Astrocyte (in vitro differentiated cells and primary cell): Measurements from ENCODE around the gene TMEM132C. TPM values are rescaled to one million over a fixed set of nuclear protein-coding genes. Genes with fewer than 3 reads are reported as not detected.

Source experiments
- DNase-seq: peaks from one replicate; pipeline ENCODE4 v3.0.0-alpha.2; 2010; ENCODE audit warnings: low read depth
- FAIRE-seq: peaks from 2 replicates; lab custom pipeline; 2011; peaks lifted over from hg19 to GRCh38; lab: Jason Lieb, UNC
- H2AFZ ChIP-seq: 2 replicates; pipeline ENCODE4 v1.6.0; 2012; ENCODE audit warnings: low read depth, low read length, inconsistent platforms
- H3K27ac ChIP-seq: 2 replicates; pipeline ENCODE4 v1.5.1; 2011; ENCODE audit warnings: low read depth, low read length, inconsistent platforms
- H3K27me3 ChIP-seq: 2 replicates; pipeline ENCODE4 v1.6.0; 2011; ENCODE audit warnings: low read length, inconsistent platforms; ENCODE audit not compliant: insufficient read depth
- H3K36me3 ChIP-seq: 2 replicates; pipeline ENCODE4 v1.5.1; 2011; ENCODE audit warnings: low read length, inconsistent platforms; ENCODE audit not compliant: insufficient read depth
- H3K4me1 ChIP-seq: 2 replicates; pipeline ENCODE4 v1.5.1; 2011; ENCODE audit warnings: low read length, inconsistent platforms; ENCODE audit not compliant: insufficient read depth
- H3K4me2 ChIP-seq: 2 replicates; pipeline ENCODE4 v1.6.0; 2012; ENCODE audit warnings: low read length, inconsistent platforms
- H3K4me3 ChIP-seq: 2 replicates; pipeline ENCODE4 v1.5.1; 2011; ENCODE audit warnings: low read depth, mild to moderate bottlenecking, low read length, inconsistent platforms; ENCODE audit not compliant: insufficient read depth
- H3K79me2 ChIP-seq: 2 replicates; pipeline ENCODE4 v1.6.0; 2012; ENCODE audit warnings: mild to moderate bottlenecking, low read length, inconsistent platforms; ENCODE audit not compliant: insufficient read depth
- H3K9ac ChIP-seq: 2 replicates; pipeline ENCODE4 v1.6.0; 2012; ENCODE audit warnings: mild to moderate bottlenecking, low read length, inconsistent platforms
- H3K9me3 ChIP-seq: 2 replicates; pipeline ENCODE4 v1.5.1; 2012; ENCODE audit warnings: low read depth, mild to moderate bottlenecking, low read length, inconsistent platforms; ENCODE audit not compliant: insufficient read depth
- H4K20me1 ChIP-seq: 2 replicates; pipeline ENCODE4 v1.6.0; 2012; ENCODE audit warnings: low read length, inconsistent platforms; ENCODE audit not compliant: insufficient read depth
- H3K27ac Mint-ChIP-seq: one replicate; pipeline ENCODE4 v1.8.0; 2021; ENCODE audit warnings: mild to moderate bottlenecking, mixed read lengths; ENCODE audit not compliant: unreplicated experiment
- H3K27me3 Mint-ChIP-seq: one replicate; pipeline ENCODE4 v1.8.0; 2021; ENCODE audit warnings: low read depth, mixed read lengths; ENCODE audit not compliant: unreplicated experiment
- H3K36me3 Mint-ChIP-seq: one replicate; pipeline ENCODE4 v1.8.0; 2021; ENCODE audit warnings: low read depth, mixed read lengths; ENCODE audit not compliant: unreplicated experiment
- H3K4me1 Mint-ChIP-seq: one replicate; pipeline ENCODE4 v1.8.0; 2021; ENCODE audit warnings: low read depth, mixed read lengths; ENCODE audit not compliant: unreplicated experiment
- H3K4me3 Mint-ChIP-seq: one replicate; pipeline ENCODE4 v1.8.0; 2021; ENCODE audit warnings: mild to moderate bottlenecking, moderate library complexity, mixed read lengths; ENCODE audit not compliant: unreplicated experiment
- H3K9me3 Mint-ChIP-seq: one replicate; pipeline ENCODE4 v1.8.0; 2021; ENCODE audit warnings: mild to moderate bottlenecking, mixed read lengths; ENCODE audit not compliant: unreplicated experiment
- EZH2 ChIP-seq: IDR thresholded peaks from 2 replicates; pipeline ENCODE4 v1.6.1; 2012; ENCODE audit warnings: mild to moderate bottlenecking, low read length, inconsistent platforms; ENCODE audit not compliant: insufficient read depth
- microRNA-seq: library from miRNA; unstranded; fragments of <30 nt; microRNA quantifications from one replicate; pipeline ENCODE4 v1.2.0, GENCODE V29; 2020
- total RNA-seq: library from RNA; stranded (reverse); gene quantifications from 2 replicates; pipeline ENCODE4 v1.2.1, GENCODE V29; 2021
- TF ChIP-seq, protein P1 (sequence below): IDR thresholded peaks from 2 replicates; pipeline ENCODE4 v1.5.1; 2011; ENCODE audit warnings: low read depth, mild to moderate bottlenecking, inconsistent platforms, low read length, moderate library complexity; ENCODE audit not compliant: insufficient read depth

The TMEM132C gene
- total RNA-seq, 1 donor from 2014 or later: not detected

DNA sequence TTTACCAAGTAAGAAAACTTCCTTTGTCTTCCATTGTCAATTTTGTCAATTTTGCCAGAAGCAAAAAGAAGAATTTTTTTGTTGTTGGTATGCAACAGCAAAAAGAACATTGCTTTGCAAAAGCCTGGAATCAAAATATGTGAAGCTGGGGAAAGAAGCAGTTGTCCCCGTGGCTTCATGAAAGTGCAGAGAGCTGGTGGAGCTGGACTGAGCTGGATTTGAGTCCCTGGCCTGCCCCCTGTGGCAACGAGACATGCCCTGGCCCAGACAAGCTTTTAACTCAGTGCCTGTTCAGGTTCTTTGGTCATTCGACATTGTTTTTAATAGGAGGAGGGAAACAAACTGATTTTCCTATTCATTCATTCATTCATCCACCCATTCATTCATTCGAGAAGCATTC lies 486.5 kb downstream of the TMEM132C start:
- Histone ChIP-seq H3K4me1 (no peaks in the 10 kb centered on the region), H3K79me2 (no peaks in the 10 kb centered on the region), H3K4me3 (no peak overlapping the region), H2AFZ (no peak overlapping the region), H3K9ac (no peak overlapping the region), H4K20me1 (no peaks in the 10 kb centered on the region), H3K27ac (no peak overlapping the region), H3K4me2 (no peak overlapping the region), H3K9me3 (no peaks in the 10 kb centered on the region), H3K27me3 (no peaks in the 10 kb centered on the region), H3K36me3 (no peaks in the 10 kb centered on the region)
- Mint-ChIP-seq H3K27ac (no peak overlapping the region), H3K36me3 (no peaks in the 10 kb centered on the region), H3K4me3 (no peak overlapping the region), H3K4me1 (no peaks in the 10 kb centered on the region), H3K27me3 (no peaks in the 10 kb centered on the region), H3K9me3 (peaks cover 7% of the 10 kb centered on the region)
- FAIRE-seq (no peak), DNase-seq (no peak)
- TF ChIP-seq EZH2: no peak
- TF ChIP-seq, protein P1, sequence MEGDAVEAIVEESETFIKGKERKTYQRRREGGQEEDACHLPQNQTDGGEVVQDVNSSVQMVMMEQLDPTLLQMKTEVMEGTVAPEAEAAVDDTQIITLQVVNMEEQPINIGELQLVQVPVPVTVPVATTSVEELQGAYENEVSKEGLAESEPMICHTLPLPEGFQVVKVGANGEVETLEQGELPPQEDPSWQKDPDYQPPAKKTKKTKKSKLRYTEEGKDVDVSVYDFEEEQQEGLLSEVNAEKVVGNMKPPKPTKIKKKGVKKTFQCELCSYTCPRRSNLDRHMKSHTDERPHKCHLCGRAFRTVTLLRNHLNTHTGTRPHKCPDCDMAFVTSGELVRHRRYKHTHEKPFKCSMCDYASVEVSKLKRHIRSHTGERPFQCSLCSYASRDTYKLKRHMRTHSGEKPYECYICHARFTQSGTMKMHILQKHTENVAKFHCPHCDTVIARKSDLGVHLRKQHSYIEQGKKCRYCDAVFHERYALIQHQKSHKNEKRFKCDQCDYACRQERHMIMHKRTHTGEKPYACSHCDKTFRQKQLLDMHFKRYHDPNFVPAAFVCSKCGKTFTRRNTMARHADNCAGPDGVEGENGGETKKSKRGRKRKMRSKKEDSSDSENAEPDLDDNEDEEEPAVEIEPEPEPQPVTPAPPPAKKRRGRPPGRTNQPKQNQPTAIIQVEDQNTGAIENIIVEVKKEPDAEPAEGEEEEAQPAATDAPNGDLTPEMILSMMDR: no peak

DNA sequence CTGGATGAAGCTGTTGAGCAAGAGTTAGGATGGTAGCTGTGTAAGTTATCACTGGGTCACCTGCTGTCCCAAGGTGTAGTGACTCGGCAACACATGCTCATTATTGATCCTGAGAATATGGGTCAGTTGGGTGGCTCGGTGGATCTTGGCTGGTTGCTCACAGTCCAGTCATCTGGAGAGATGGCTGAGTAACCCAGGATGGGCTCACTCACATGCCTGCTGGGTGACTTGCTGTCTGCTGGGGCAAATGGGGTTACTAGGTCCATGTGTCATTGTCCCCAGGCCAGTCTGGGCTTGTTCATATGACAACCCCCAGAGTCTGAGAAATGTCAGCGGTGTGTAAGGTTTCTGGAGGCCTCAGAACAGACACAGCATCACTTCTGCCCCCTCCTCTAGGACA lies 487.3 kb downstream of the TMEM132C start:
- H3K4me1 ChIP-seq: no peaks in the 10 kb centered on the region
- no peak overlapping the region for H3K27ac ChIP-seq
- no peak overlapping the region for H3K4me3 ChIP-seq
- Mint-ChIP-seq H3K4me1 (no peaks in the 10 kb centered on the region), H3K27ac (no peak overlapping the region), H3K9me3 (peaks cover 7% of the 10 kb centered on the region), H3K4me3 (no peak overlapping the region), H3K36me3 (no peaks in the 10 kb centered on the region), H3K27me3 (no peaks in the 10 kb centered on the region)
- H3K36me3 ChIP-seq: no peaks in the 10 kb centered on the region
- no peaks in the 10 kb centered on the region for H3K27me3 ChIP-seq
- no peaks in the 10 kb centered on the region for H3K79me2 ChIP-seq
- no peak for DNase-seq
- H2AFZ ChIP-seq: no peak overlapping the region
- TF ChIP-seq, protein P1: no peak
- TF ChIP-seq EZH2: no peak
- no peak for FAIRE-seq
- H3K9ac ChIP-seq: no peak overlapping the region
- no peaks in the 10 kb centered on the region for H3K9me3 ChIP-seq
- H4K20me1 ChIP-seq: no peaks in the 10 kb centered on the region
- H3K4me2 ChIP-seq: no peak overlapping the region

DNA sequence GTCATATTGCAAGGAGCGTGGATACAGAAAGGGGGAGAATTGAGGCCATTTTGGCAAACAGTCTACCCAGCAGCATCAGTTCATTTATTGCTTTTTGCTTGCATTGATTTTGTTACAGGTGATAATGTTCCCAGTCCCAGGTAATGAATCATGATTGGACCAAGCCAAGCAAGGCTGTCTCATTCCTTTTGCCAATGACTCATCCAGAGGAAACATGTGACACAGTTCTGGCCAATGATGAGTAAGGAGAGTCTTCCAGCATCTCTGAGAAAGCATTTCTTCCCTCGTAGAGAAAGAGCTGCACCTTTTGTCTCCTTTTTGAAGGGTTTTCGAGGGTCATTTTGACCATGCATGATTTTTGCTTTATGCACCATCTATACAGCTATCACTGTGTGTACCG lies 488.6 kb downstream of the TMEM132C start:
- H3K27ac ChIP-seq: no peak overlapping the region
- no peak for TF ChIP-seq EZH2
- TF ChIP-seq, protein P1: no peak
- FAIRE-seq: no peak
- Mint-ChIP-seq H3K4me3 (no peak overlapping the region), H3K27me3 (no peaks in the 10 kb centered on the region), H3K27ac (no peak overlapping the region), H3K9me3 (peaks cover 7% of the 10 kb centered on the region), H3K36me3 (no peaks in the 10 kb centered on the region), H3K4me1 (no peaks in the 10 kb centered on the region)
- no peaks in the 10 kb centered on the region for H3K36me3 ChIP-seq
- no peaks in the 10 kb centered on the region for H3K79me2 ChIP-seq
- H2AFZ ChIP-seq: no peak overlapping the region
- H3K27me3 ChIP-seq: no peaks in the 10 kb centered on the region
- no peak overlapping the region for H3K4me2 ChIP-seq
- H4K20me1 ChIP-seq: no peaks in the 10 kb centered on the region
- no peak for DNase-seq
- no peaks in the 10 kb centered on the region for H3K9me3 ChIP-seq
- no peak overlapping the region for H3K4me3 ChIP-seq
- H3K9ac ChIP-seq: no peak overlapping the region
- H3K4me1 ChIP-seq: no peaks in the 10 kb centered on the region

Small RNAs within 50 kb of the gene (microRNA-seq; reads per million reads assigned to microRNA genes)
- gene MIR3612 (3.0 reads per million, percentile 6 among the genes with 10 or more reads in this experiment), gene MIR4419B (not detected)
